ENCODE data around the gene HDAC4.

- TF ChIP-seq POLR2A (IDR thresholded peaks at IDR 0.05) (no peak), CTCF (IDR thresholded peaks at IDR 0.05) (no peak)
Measured at GRCh38 chr2:239065537-239065936, 335.3 kb downstream of the HDAC4 start.
